ENCODE results near the gene PLOD2. TPM values are rescaled to one million over a fixed set of nuclear protein-coding genes. Genes with fewer than 3 reads are reported as not detected.
A peak's percentile ranks its signal among the peaks of the same experiment; 100 is the strongest.

PLOD2 gene
- total and polyA plus RNA-seq, 2 of the 8 experiments (the other 6 are each of a cell fraction or from before 2014, with no cell fraction given) = 4.0 to 28.7 TPM

GRCh38 chr3:146160964-146161662 is at the start of gene PLOD2 (continued):
- TF ChIP-seq SIX5 (IDR thresholded peaks at IDR 0.05; ENCODE audit: low read depth, low read length) = no peak
- TF ChIP-seq TAF7 (optimal IDR thresholded peaks at IDR 0.05; ENCODE audit: borderline replicate concordance, low read depth, low read length) = no peak
- TF ChIP-seq EZH2 (IDR thresholded peaks at IDR 0.05; ENCODE audit: low read depth, low read length, severe bottlenecking) = no peak
- peak; percentile 69; the same call in 1 of the 2 replicates for TF ChIP-seq POLR2AphosphoS5 (IDR thresholded peaks at IDR 0.05; ENCODE audit: low read depth, low read length)
- no peak for TF ChIP-seq TEAD4 (IDR thresholded peaks at IDR 0.05; ENCODE audit: low read depth, low read length)
- TF ChIP-seq CBX8 (IDR thresholded peaks at IDR 0.05; ENCODE audit: borderline replicate concordance, low read depth, low read length) = no peak
- no peak for TF ChIP-seq SIRT6 (IDR thresholded peaks at IDR 0.05; ENCODE audit: low read length)
- TF ChIP-seq FOSL1 (IDR thresholded peaks at IDR 0.05; ENCODE audit: insufficient read depth, low read depth, low read length) = no peak
- no peak for TF ChIP-seq HDAC2 (IDR thresholded peaks at IDR 0.05; ENCODE audit: borderline replicate concordance in 1 of 2, low read depth in 2 of 2, low read length in 2 of 2)
- no peak for TF ChIP-seq GTF2F1 (IDR thresholded peaks at IDR 0.05; ENCODE audit: borderline replicate concordance, low read depth, low read length)
- TF ChIP-seq NANOG (IDR thresholded peaks at IDR 0.05; ENCODE audit: insufficient read depth, low read depth, low read length, poor library complexity, severe bottlenecking) = no peak
- no peak for TF ChIP-seq CHD1 (IDR thresholded peaks at IDR 0.05; ENCODE audit: low read depth, low read length)
- TF ChIP-seq SP4 (IDR thresholded peaks at IDR 0.05; ENCODE audit: low read length) = no peak
- TF ChIP-seq BCL11A (IDR thresholded peaks at IDR 0.05; ENCODE audit: low read depth in 2 of 2, low read length in 2 of 2) = no peak
- TF ChIP-seq POLR2A (IDR thresholded peaks at IDR 0.05; ENCODE audit: control extremely low read depth in 1 of 2, low read depth in 2 of 2, low read length in 2 of 2) = peak; percentile 46 to 86
- no peak for TF ChIP-seq JUN (IDR thresholded peaks at IDR 0.05; ENCODE audit: low read depth, low read length)
- no peak for TF ChIP-seq RFX5 (IDR thresholded peaks at IDR 0.05; ENCODE audit: borderline replicate concordance, low read depth, low read length)
- TF ChIP-seq SRF (IDR thresholded peaks at IDR 0.05; ENCODE audit: low read depth, low read length) = no peak
- TF ChIP-seq RBBP5 (IDR thresholded peaks at IDR 0.05; ENCODE audit: borderline replicate concordance, low read depth, low read length) = peak; percentile 93; the same call in 1 of the 2 replicates
- 0 out of 2 replicates have a peak, but pooled peaks have one; percentile 34 for TF ChIP-seq KDM1A (IDR thresholded peaks at IDR 0.05; ENCODE audit: borderline replicate concordance, low read length)

Measured in H1 (cell line).